Measurements from ENCODE around the gene TRPM7.

DNA sequence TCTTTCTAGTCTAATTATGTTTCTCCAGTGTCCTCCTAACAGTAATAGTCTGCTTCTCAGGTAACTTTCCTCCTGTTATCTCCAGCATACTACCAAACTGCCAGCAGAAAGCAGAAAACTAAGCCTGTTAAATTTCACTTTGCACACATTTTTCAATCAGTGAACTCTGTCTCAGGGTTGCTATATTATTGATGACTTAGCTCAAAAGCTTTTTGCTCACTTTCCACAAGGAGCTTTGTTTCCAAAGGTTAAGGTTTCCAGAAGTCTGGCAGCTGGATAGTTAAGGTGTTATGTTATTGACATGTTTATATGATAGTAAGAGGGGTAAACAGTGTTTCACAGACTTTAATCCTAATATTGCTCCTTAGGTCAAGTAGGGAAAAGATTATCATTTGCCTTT lies 5.1 kb downstream of the TRPM7 start:
- no peak for TF ChIP-seq POLR2A (IDR thresholded peaks at IDR 0.05; ENCODE audit: control extremely low read depth in 1 of 2, low read depth in 2 of 2, low read length in 2 of 2)
- TF ChIP-seq MAX (IDR thresholded peaks at IDR 0.05) = no peak
- no peak for TF ChIP-seq GABPA (IDR thresholded peaks at IDR 0.05; ENCODE audit: borderline replicate concordance, insufficient read depth, low read length)
- TF ChIP-seq SP1 (IDR thresholded peaks at IDR 0.05; ENCODE audit: low read depth, low read length) = no peak
- TF ChIP-seq RNF2 (IDR thresholded peaks at IDR 0.05; ENCODE audit: borderline replicate concordance, low read depth, low read length, missing control alignments, poor library complexity, severe bottlenecking) = no peak
- TF ChIP-seq EZH2 (IDR thresholded peaks at IDR 0.05; ENCODE audit: low read depth, low read length, severe bottlenecking) = no peak
- TF ChIP-seq TAF7 (optimal IDR thresholded peaks at IDR 0.05; ENCODE audit: borderline replicate concordance, low read depth, low read length) = no peak
- TF ChIP-seq TEAD4 (IDR thresholded peaks at IDR 0.05; ENCODE audit: low read depth, low read length) = no peak
- TF ChIP-seq CBX5 (IDR thresholded peaks at IDR 0.05; ENCODE audit: low read depth, low read length) = no peak
- TF ChIP-seq CHD2 (IDR thresholded peaks at IDR 0.05; ENCODE audit: low read length) = no peak
- no peak for TF ChIP-seq BRCA1 (IDR thresholded peaks at IDR 0.05; ENCODE audit: low read depth, low read length)
- no peak for TF ChIP-seq RFX5 (IDR thresholded peaks at IDR 0.05; ENCODE audit: borderline replicate concordance, low read depth, low read length)

All from H1 (cell line).